OCI-LY1 (cell line): Measurements from ENCODE around the gene TRMT61A.

Experiments
- EZH2 ChIP-seq: fragments of 200-600 bp; sonication (generic), shearing (Covaris generic); IDR thresholded peaks from 2 replicates; pipeline ENCODE4 v1.8.0; 2017; ENCODE audit warnings: borderline replicate concordance, mixed run types, mild to moderate bottlenecking, antibody characterized with exemption, low read length, moderate library complexity, mixed read lengths
- TF ChIP-seq, protein P1 (sequence below): fragments of 200-600 bp; sonication (generic), shearing (Covaris generic); IDR thresholded peaks from 2 replicates; pipeline ENCODE4 v1.5.1; 2017; ENCODE audit warnings: mild to moderate bottlenecking, antibody characterized with exemption, low read length, moderate library complexity, mixed read lengths

DNA sequence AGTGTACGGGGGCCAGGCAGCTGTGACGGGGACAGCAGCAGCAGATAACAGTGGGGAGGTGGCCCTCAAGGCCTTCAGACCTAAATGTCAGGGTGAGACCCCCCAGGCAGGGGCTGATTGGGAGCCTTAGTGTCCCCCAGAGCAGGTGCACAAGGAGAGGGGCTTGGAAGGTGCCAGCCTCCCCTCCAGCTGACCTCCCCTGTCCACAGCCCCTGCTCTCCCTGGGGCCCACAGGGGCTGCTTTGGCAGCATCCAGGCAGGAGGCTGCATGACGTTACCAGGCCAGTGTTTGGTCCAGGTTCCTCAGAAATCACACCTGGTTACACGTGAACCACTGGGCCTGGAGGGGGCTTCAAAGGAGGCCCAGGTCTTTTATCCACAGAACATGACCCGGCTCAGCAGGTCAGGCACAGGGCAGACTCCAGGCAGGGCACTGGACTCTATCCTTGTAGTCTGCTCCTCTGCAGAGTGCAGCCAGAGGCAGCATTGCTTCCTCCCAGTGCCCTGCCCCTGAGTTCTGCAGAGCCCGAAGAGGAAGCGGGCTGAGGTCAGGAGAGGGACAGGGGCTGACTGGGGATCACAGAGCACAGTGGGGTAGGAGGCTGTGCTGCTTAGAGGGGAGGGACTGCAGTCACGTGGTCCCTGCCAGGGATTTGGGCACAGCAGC lies 2.6 kb upstream of the TRMT61A start:
- TF ChIP-seq, protein P1, sequence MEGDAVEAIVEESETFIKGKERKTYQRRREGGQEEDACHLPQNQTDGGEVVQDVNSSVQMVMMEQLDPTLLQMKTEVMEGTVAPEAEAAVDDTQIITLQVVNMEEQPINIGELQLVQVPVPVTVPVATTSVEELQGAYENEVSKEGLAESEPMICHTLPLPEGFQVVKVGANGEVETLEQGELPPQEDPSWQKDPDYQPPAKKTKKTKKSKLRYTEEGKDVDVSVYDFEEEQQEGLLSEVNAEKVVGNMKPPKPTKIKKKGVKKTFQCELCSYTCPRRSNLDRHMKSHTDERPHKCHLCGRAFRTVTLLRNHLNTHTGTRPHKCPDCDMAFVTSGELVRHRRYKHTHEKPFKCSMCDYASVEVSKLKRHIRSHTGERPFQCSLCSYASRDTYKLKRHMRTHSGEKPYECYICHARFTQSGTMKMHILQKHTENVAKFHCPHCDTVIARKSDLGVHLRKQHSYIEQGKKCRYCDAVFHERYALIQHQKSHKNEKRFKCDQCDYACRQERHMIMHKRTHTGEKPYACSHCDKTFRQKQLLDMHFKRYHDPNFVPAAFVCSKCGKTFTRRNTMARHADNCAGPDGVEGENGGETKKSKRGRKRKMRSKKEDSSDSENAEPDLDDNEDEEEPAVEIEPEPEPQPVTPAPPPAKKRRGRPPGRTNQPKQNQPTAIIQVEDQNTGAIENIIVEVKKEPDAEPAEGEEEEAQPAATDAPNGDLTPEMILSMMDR: no peak
- TF ChIP-seq EZH2: no peak
